SK-N-MC (cell line): Measurements from ENCODE around the gene KLHL14.

Experiments used
- DNase-seq: peaks from one replicate; pipeline ENCODE4 v3.0.0-alpha.2; 2011; ENCODE audit warnings: low read depth, low spot score
- H3K27ac ChIP-seq: fragments of 200-600 bp; sonication (generic); 2 replicates; pipeline ENCODE4 v1.5.1; 2016; ENCODE audit warnings: mixed run types
- H3K36me3 ChIP-seq: fragments of 200-600 bp; sonication (generic); 2 replicates; pipeline ENCODE4 v1.6.1; 2017; ENCODE audit warnings: antibody characterized with exemption, low read length, mixed read lengths; ENCODE audit not compliant: insufficient read depth
- H3K4me3 ChIP-seq: fragments of 200-600 bp; sonication (generic); 2 replicates; pipeline ENCODE4 v1.5.1; 2016
- H3K9ac ChIP-seq: fragments of 200-600 bp; sonication (generic); 2 replicates; pipeline ENCODE4 v1.8.0; 2017; ENCODE audit warnings: mixed run types, mixed read lengths; ENCODE audit not compliant: insufficient read length
- H3K9me3 ChIP-seq: fragments of 200-600 bp; sonication (generic); 2 replicates; pipeline ENCODE4 v1.6.1; 2017; ENCODE audit warnings: low read depth, mild to moderate bottlenecking, antibody characterized with exemption, low read length, moderate library complexity, mixed read lengths
- EZH2 ChIP-seq: fragments of 200-600 bp; sonication (generic); IDR thresholded peaks from one replicate; pipeline ENCODE4 v1.6.1; 2017; ENCODE audit warnings: antibody characterized with exemption
- FOXP2 ChIP-seq: optimal IDR thresholded peaks from 2 replicates; pipeline ENCODE3; 2011; ENCODE audit warnings: mild to moderate bottlenecking, moderate library complexity; ENCODE audit not compliant: insufficient read depth; ENCODE audit errors: extremely low read length, control extremely low read depth
- POLR2AphosphoS5 ChIP-seq: IDR thresholded peaks from 2 replicates; pipeline ENCODE4 v1.6.1; 2012; ENCODE audit warnings: mild to moderate bottlenecking, low read depth, low read length, borderline replicate concordance

The KLHL14 gene

GRCh38 chr18:32772581-32773381 lies at the start of gene KLHL14:
Gene KLHL14 (minus strand): TSS chr18:32773023. CDS start chr18:32770591, 2,432 bp downstream.
- H3K27ac ChIP-seq: 0 out of 2 replicates have a peak within 1 kb of the TSS, but pooled peaks have one; percentile 31
- H3K36me3 ChIP-seq: no peaks in the 10 kb centered on the region
- no peak within 1 kb of the TSS for H3K9ac ChIP-seq
- peak within 1 kb of the TSS; percentile 94 for H3K4me3 ChIP-seq
- DNase-seq: no peak
- TF ChIP-seq POLR2AphosphoS5: no peak
- no peak for TF ChIP-seq EZH2
- TF ChIP-seq FOXP2: no peak
- H3K9me3 ChIP-seq: no peaks in the 10 kb centered on the region

- DNase-seq: no peak
- TF ChIP-seq POLR2AphosphoS5 (no peak), EZH2 (no peak), FOXP2 (no peak)
- Histone ChIP-seq H3K36me3 (no peaks in the 10 kb centered on the region), H3K27ac (no peak overlapping the region), H3K4me3 (no peak overlapping the region), H3K9ac (no peak overlapping the region), H3K9me3 (no peaks in the 10 kb centered on the region)
Observed at GRCh38 chr18:32822197-32822596, 49.4 kb upstream of the KLHL14 start.

DNA sequence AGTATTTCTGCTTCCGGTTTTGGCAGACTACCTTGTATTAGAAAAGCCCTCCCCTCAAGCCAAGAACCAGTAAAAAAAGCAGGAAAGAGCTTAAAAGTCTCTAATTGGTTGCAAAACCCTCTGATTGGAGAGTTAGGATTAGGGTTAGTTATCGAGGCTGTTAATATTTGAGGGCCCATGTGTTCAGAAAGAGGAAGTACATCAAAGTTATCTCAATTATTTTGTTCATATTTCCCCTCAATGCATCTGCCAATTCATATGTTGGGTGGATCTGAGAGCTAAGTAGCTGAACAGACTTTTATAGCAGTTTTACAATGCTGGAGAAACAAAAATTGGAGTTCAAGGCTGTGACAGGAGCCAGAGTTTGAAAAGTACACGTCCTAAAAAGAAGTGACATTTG lies 43.1 kb upstream of the KLHL14 start:
- no peak overlapping the region for H3K9ac ChIP-seq
- H3K36me3 ChIP-seq: no peaks in the 10 kb centered on the region
- no peak overlapping the region for H3K4me3 ChIP-seq
- no peak overlapping the region for H3K27ac ChIP-seq
- TF ChIP-seq POLR2AphosphoS5 (no peak), EZH2 (no peak), FOXP2 (no peak)
- no peak for DNase-seq
- H3K9me3 ChIP-seq: no peaks in the 10 kb centered on the region

DNA sequence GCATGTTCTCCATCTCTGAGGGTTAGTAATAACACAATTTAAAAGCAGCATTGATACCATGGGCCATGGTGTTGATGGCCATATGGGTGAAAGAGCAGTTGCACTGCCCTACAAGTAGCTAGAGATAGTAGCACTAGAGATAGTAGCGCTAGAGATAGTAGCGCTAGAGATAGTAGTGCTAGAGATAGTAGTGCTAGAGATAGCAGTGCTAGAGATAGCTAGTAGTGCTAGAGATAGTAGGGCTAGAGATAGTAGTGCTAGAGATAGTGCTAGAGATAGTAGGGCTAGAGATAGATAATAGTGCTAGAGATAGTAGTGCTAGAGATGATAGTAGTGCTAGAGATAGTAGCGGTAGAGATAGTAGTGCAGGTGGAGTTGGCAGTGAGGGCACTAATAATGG lies 39.5 kb upstream of the KLHL14 start:
- Histone ChIP-seq H3K4me3 (no peak overlapping the region), H3K36me3 (no peaks in the 10 kb centered on the region), H3K27ac (no peak overlapping the region), H3K9ac (no peak overlapping the region), H3K9me3 (no peaks in the 10 kb centered on the region)
- TF ChIP-seq EZH2 (no peak), POLR2AphosphoS5 (no peak), FOXP2 (no peak)
- no peak for DNase-seq

- no peak overlapping the region for H3K4me3 ChIP-seq
- DNase-seq: no peak
- no peak overlapping the region for H3K27ac ChIP-seq
- no peak overlapping the region for H3K9ac ChIP-seq
- H3K9me3 ChIP-seq: no peaks in the 10 kb centered on the region
- no peaks in the 10 kb centered on the region for H3K36me3 ChIP-seq
- TF ChIP-seq FOXP2 (no peak), EZH2 (no peak), POLR2AphosphoS5 (no peak)
Observed at GRCh38 chr18:32810314-32810713, 37.5 kb upstream of the KLHL14 start.

GRCh38 chr18:32805354-32805753 lies 32.5 kb upstream of the KLHL14 start:
- Histone ChIP-seq H3K36me3 (no peaks in the 10 kb centered on the region), H3K4me3 (no peak overlapping the region), H3K9ac (no peak overlapping the region), H3K9me3 (no peaks in the 10 kb centered on the region), H3K27ac (no peak overlapping the region)
- TF ChIP-seq POLR2AphosphoS5: no peak
- TF ChIP-seq FOXP2: no peak
- no peak for TF ChIP-seq EZH2
- no peak for DNase-seq

DNA sequence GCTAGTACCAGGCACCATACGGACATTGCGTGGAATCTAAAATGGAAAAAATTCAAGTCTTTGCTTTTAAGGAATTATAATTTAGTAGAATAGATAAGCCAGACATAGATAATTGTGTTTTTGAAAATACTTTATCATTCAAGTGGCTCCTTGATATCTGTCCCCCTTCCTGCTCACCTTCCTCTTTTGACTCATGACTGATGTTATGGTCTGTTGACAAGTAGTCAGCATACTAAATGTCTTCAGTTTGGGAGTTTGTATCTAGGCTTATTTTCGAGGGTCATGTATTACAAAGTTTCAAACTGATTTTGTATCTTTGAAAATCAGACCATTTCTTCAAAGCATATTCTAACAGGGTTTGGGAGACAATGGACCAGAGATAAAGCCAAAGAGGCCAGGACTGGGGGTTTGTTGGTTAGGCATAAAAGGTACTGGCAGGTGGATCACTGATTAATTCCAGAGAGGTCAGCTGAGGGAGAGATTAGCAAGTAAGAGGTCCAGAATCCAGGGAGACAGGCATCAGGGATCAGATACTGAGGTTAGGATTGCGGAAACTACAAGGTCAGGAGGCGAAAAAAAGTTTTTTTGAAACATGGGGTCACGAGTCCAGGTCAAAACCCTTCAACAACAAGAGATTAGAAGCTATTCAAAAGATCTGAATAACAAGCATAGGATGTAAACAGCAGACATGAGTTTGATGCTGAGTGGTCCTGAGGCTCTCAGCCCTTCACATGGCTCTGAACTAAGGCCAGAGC lies 31.5 kb upstream of the KLHL14 start:
- DNase-seq: no peak
- Histone ChIP-seq H3K9me3 (no peaks in the 10 kb centered on the region; the same call in 1 of the 2 replicates), H3K4me3 (no peak overlapping the region), H3K9ac (no peak overlapping the region), H3K36me3 (no peaks in the 10 kb centered on the region), H3K27ac (no peak overlapping the region)
- TF ChIP-seq FOXP2 (no peak), POLR2AphosphoS5 (no peak), EZH2 (no peak)

GRCh38 chr18:32803568-32803967 lies 30.7 kb upstream of the KLHL14 start:
- TF ChIP-seq EZH2 (no peak), POLR2AphosphoS5 (no peak), FOXP2 (no peak)
- DNase-seq: no peak
- Histone ChIP-seq H3K27ac (no peak overlapping the region), H3K9me3 (no peaks in the 10 kb centered on the region; the same call in 1 of the 2 replicates), H3K9ac (no peak overlapping the region), H3K36me3 (no peaks in the 10 kb centered on the region), H3K4me3 (no peak overlapping the region)
